NCI-H1048 (cell line): Measurements from ENCODE around the gene TYRO3.

Experiments used
- DNase-seq: peaks from one replicate; lab custom pipeline; 2025; lab: John Stamatoyannopoulos, UW

Gene TYRO3

DNA sequence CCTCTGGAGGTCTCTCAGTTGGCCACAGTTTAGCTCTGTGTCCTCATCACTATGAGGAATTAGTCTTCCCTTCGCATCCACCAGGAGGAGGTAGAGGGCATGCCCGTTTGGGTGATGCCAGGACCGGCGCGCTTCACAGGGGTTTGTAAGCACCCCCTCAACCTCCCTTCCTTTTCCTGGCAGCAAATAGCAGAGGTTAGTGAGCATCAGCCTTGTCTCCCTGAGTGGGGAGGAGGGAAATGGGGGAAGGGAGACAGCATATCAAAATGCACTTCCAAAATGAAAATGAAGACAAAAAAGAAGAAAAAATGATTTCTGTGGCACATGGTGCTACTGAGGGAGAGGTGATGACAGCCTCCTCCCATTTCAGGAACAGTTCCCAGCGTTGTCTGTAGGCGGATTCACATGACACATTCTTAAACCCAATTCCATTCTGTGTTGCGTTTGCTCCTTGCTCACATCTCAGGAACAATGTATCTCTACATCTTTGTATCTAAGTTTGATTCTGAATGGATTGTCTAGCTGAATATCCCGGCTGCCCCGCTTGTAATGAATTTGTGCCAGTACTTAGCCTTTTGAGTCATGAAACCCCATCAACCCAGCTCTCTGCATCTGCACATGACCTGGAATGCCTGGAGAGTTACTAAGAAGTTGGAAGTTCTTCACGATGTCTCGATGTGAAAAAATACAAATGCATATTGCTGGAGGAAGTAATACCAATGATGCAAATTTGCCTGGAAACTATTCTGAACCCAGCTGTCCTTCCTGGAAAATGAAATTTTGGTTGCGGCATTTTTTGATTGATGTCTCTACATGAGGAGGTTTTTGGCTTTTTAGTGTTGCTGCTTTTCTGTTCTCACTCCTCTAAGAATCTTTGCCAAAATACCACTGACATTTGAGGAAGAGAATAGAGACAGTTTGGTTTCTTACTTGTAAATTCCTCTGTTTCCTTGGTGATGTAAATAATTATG, 45.2 kb downstream of the TYRO3 start:
- no peak for DNase-seq

DNA sequence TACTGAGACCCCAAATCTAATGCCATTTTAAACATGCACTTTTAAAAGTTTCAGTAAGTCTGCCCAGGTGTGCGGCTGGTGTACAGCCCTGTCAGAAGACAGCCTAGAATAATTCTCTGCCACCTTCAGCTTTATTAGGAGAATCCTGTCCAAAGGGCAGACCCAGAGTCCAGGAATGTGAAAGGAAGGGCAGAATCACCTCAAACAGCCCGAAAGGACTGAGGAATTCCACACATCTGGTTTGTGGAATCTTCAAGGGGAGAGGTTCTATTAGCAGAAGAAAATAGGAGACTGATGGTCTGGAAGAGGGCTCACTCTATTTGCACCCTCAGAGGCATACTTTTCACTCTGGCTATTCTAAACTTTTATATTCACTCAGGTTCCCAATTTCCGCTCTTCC, 46.6 kb downstream of the TYRO3 start:
- DNase-seq = no peak

DNA sequence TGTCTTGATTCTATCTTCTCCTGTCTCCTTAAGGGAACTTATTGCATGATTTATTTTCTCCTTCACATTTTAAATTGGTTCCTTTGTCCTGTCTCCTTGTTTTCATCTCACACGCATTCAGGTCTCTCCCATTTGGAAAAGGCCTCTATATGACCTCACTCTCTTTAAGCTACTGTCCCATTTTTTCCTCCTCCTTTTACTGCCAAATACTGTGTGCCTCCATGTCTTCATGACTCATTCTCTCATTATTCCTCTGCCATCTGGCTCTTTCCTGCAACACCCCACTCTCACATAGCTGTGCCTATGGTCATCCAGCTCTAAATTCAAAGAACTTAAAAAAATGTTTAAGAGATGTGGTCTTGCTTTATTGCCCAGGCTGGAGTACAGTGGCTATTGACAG, 48.0 kb downstream of the TYRO3 start:
- no peak for DNase-seq

DNA sequence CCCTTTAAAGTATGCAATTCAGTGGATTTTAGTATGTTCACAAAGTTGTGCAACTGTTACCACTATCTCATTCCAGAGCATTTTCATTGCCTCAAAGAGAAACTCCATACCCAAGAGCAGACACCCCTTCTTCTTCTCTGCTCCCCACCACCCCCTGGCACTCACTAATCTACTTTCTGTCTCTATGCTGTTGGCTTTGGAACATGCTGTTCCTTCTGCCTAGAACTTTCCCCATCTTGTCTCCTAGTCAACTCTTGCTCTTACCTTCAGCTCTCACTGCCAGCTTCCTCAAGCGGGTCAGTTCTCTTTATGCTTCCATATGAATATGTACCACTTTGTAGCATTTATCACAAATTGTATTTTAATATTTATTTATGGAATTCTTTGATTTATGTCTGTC, 50.1 kb downstream of the TYRO3 start:
- DNase-seq = no peak

DNA sequence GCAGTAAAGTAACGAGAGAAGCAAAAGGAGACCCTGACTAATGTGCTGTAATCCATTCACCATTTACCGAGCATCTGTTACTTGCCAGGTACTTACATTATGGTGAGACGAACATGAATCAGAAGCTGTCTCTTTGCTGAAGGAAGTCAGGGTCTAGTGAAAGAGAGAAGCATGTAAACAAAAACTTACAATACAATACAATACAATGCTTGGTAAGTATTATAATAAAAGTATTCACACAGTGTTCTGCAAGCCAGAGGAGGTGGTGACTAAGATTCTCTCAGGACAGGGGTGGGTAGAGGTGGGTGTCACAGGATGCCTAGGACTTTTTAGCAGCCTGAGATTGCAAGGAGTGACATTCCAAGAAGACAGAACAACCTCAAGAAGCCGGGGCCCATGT, 51.0 kb downstream of the TYRO3 start:
- DNase-seq = no peak

DNA sequence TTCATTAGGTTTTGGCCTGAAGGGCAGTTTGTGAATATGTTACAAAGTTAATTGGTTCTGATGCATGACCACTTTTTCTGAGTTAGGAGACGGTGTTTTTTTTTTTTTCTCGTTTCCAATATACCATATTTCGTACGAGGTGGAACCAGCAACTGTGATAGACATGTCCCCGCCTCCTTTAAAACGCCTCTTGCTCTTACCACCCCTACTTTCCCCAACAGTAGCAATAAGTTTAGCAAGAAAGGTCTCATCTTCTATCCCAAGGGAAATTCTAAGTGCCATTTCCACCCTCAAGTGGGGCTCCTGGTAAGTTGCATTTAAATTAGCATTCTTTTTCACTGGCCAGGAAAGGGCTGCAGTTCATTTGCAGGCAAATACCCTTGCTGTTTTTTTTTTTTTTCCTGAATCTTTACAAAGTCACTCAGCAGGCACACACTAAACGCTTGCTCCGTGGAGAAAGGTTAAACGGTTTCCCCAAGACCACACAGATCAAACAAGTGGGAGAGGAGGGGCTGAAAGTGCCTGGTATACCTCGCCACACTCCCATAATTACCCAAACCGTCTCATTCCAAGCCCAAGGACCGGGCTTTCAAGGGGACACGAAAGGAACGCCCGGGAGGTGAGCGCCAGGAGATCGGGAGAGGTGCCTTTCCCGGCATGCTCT, 61.7 kb downstream of the TYRO3 start:
- no peak for DNase-seq

DNA sequence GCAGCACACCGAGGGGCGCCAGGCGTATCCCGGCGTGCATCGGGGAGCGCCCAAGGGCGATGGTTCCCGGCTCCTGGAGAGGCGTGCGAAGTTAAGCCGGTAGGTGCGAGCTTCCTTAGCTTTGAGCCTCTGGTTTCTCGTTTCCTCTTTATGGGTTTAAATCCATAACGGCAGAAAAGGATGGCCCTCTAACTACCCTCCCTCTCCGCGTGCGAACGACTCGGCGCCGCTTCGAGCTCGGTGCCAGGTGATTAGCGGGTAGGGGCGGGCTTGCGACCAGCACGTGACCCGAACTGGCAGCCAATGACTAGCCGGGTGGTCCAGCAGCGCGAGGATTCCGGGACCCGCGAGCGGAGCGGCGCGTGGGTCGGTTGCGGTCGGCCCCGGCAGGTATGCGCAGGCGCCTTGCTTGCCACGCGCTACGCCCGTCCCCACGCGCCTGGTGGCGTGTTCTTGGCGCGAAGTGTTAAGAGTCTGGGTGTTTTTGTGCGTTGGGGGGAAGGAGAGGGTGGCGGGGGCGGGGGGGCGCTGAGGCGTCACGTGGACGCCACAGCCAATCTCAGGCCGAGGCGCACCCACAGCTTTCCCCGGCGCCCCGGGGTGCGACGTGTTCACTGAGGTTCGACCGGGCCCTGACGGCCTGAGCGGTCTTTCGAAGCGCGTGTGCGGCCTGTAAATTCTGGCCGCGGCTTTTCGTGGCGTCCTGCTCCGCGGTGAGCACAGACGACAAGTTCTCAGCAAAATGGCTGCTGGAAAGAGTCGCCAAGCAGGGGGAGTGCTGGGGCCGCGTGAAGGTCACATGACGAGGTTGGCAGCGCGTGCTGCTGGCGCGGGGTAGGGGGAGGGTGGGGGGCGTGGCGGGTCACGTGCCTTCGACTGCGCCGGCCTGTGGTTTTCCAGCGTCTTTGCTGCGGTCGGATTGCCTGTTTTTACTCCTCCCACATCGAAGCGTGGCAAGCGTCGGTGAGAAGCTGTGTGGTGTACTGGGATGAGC, 62.5 kb downstream of the TYRO3 start:
- DNase-seq = peak; percentile 44

DNA sequence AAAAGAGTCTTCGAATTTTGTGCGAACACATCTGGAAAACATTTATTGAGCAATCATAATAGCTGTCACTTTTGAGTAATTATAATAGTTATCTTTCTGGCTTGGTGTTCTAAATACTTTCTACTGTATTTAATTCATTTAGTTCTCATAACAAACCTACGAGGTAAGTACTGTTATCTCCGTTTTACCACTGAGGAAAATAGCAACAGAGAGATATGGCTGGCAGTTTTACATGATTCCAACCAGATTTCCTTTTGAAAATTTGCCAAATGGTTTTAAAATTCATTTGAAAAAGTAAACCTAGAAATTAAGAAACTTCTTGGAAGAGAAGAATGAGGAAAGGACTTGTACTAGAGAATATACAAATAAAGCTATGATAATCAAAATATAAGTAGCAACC, 63.9 kb downstream of the TYRO3 start:
- DNase-seq = no peak

DNA sequence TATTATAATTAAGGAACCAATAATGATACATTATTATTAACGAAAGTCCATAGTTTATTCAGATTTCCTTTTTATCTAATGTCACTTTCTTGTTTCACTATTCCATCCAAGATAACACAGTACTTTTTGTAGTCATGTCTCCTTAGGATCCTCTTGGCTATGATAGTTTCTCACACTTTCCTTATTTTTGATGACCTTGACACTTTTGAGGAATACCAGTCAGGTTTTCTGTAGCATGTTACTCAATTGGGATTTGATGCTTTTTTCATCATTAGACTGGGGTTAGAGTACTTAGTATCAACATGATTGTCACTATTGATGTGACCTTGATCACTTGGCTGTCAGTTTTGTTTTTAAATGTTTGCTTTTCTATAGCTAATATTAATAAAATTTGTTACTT, 68.2 kb downstream of the TYRO3 start:
- no peak for DNase-seq

DNA sequence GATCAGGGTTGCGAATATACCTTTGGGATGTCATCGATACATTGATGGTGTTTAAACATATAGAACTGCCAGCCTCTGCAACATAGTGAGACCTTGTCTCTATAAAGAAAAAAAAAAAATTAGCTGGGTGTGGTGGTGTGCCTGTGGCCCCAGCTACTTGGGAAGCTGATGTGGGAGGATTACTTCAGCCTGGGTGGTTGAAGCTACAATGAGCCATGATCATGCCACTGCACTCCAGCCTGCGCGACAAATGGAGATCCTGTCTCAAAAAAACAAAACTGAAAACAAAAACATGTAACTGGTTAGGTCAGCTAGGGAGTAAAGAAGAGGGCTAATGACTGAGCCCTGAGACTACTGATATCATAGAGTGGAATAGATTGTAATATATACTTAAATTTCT, 70.5 kb downstream of the TYRO3 start:
- no peak for DNase-seq

DNA sequence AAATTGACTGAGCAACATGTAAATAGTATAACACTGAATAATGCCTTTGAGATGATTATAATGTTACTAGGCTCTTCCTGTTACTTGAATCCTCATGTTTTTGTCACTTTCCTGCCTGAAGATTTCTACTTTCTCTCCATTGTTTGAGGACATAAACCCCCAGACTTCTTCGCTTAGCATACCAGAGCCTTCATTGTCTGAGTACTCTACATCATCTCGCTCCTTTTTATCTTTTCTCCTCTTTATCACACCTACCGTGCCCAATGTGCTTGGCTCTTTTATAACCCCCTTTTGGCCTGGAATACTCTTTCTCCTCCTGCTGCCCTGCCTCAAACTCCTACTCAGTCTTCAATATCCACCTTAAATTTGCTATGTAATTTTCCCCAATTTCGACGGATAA, 70.9 kb downstream of the TYRO3 start:
- DNase-seq = no peak

DNA sequence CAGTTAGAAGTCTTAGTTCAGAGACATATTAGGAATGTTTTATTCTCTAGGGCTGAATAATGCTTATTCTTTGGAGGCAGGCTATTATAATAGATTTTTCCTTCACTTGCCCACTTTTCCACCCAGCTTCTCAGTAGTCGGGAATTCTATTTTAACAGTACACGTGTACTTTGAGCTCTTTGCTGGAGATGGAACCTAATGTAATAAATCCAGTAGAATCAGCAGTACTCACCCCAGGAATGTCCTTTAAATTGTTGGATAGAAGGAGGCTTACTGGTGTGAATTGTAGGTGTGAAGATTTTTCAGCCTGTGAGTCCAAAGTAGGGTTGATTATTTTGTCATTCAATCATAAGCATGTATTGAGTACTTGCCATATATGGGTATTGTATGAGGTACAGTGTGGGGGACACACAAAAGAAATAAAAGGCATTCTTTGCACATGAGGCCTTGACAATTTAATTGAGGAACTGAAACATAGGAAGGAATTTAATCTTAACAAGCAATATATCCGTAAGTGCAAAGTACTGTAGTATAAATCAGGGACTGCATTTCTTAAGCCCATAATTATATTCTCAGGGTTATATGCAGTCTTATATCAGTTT, 71.7 kb downstream of the TYRO3 start:
- no peak for DNase-seq

DNA sequence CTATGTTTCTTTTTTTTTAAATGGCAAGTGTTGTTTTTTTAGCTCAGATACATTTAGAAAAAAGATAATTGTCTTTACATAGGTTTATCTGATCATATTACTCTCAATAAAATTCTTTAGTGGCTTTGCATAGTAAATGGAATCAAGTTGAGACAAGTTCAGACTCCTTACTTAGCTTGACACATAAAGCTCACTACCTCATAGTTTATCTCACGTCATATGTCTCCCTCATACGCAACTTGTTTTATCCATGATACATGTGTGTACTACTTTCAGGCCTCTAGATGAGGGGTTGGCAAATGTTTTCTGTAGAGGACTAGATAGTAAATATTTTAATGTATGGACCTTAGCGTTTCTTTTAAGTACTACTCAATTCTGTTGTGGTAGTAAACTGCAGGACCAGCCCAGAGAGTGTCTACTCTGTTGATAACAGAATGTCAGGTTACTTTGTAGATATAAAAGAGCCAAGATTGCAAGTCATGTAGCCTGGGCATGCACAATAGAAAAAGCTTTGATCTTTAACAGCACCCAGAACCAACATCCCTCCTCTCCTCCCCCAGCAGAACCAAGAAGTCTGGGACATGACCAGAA, 73.0 kb downstream of the TYRO3 start:
- no peak for DNase-seq
